ENCODE results near the gene TNIK. TPM values are rescaled to one million over a fixed set of nuclear protein-coding genes. Genes with fewer than 3 reads are reported as not detected.

Gene TNIK
- total RNA-seq, 1 experiment from 2014 or later = 22.4 TPM

DNA sequence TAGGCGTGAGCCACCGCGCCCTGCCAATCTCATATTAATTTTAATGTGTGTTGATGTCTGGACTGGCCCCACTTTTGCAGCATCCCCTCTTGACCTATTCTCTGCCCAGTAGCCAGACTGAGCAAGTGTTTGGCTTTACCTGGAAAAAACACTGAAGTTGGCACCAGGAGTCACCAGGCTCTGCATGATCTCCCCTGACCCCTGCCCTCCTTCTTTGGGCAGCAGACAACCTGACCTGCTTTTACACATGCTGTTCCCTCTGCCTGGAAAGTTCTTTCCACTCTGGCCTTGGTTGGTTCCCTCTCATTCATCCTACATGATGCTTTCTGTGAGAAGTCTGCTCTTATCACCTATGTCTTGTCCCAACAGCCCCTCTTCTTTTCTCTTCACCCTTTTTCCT, 365.8 kb downstream of the TNIK start:
- H3K27me3 ChIP-seq (replicated peaks; ENCODE audit: control insufficient read depth, insufficient read depth, low read length) = no peaks in the 10 kb centered on the region
- intact Hi-C loops (cut with micrococcal nuclease; ENCODE audit: unreplicated experiment) = no loop called here
- Mint-ChIP-seq H3K4me1 (ENCODE audit: low read depth, unreplicated experiment) (peaks cover 10% of the 10 kb centered on the region), H3K36me3 (ENCODE audit: insufficient read depth, unreplicated experiment) (no peaks in the 10 kb centered on the region), H3K9me3 (ENCODE audit: unreplicated experiment) (no peaks in the 10 kb centered on the region), H3K27ac (ENCODE audit: unreplicated experiment) (no peak overlapping the region), H3K4me3 (ENCODE audit: unreplicated experiment) (no peak overlapping the region), H3K27me3 (ENCODE audit: insufficient read depth, unreplicated experiment) (no peaks in the 10 kb centered on the region)
- DNase-seq = no peak
- BruUV-seq (replicated peaks) = no TSS peak
- H3K9me3 ChIP-seq = no peaks in the 10 kb centered on the region
- POLR2A ChIA-PET = no interaction called here
- H3K4me1 ChIP-seq = peaks cover 10% of the 10 kb centered on the region
- no peaks in the 10 kb centered on the region; the same call in 1 of the 2 replicates for H3K36me3 ChIP-seq (ENCODE audit: control insufficient read depth, insufficient read depth, low read length)
- no peak for TF ChIP-seq CTCF (IDR thresholded peaks at IDR 0.05; ENCODE audit: insufficient read depth in 1 of 2, low read depth in 1 of 2, low read length in 1 of 2, severe bottlenecking in 1 of 2, unreplicated experiment in 1 of 2)
- CTCF ChIA-PET = no interaction called here
- H3K4me3 ChIP-seq (ENCODE audit: low read depth, low read length) = no peak overlapping the region

- no peak for TF ChIP-seq CTCF (IDR thresholded peaks at IDR 0.05; ENCODE audit: insufficient read depth in 1 of 2, low read depth in 1 of 2, low read length in 1 of 2, severe bottlenecking in 1 of 2, unreplicated experiment in 1 of 2)
- intact Hi-C loops (cut with micrococcal nuclease; ENCODE audit: unreplicated experiment) = no loop called here
- H3K9me3 ChIP-seq = no peaks in the 10 kb centered on the region
- peaks cover 17% of the 10 kb centered on the region for H3K4me1 Mint-ChIP-seq (ENCODE audit: low read depth, unreplicated experiment)
- H3K9me3 Mint-ChIP-seq (ENCODE audit: unreplicated experiment) = no peaks in the 10 kb centered on the region
- H3K36me3 ChIP-seq (ENCODE audit: control insufficient read depth, insufficient read depth, low read length) = no peaks in the 10 kb centered on the region; the same call in 1 of the 2 replicates
- no peaks in the 10 kb centered on the region for H3K27me3 Mint-ChIP-seq (ENCODE audit: insufficient read depth, unreplicated experiment)
- DNase-seq = no peak
- H3K4me3 Mint-ChIP-seq (ENCODE audit: unreplicated experiment) = no peak overlapping the region
- CTCF ChIA-PET = no interaction called here
- no peaks in the 10 kb centered on the region for H3K36me3 Mint-ChIP-seq (ENCODE audit: insufficient read depth, unreplicated experiment)
- H3K4me3 ChIP-seq (ENCODE audit: low read depth, low read length) = no peak overlapping the region
- H3K4me1 ChIP-seq = peaks cover 19% of the 10 kb centered on the region
- no TSS peak for BruUV-seq (replicated peaks)
- H3K27ac Mint-ChIP-seq (ENCODE audit: unreplicated experiment) = no peak overlapping the region
- H3K27me3 ChIP-seq (replicated peaks; ENCODE audit: control insufficient read depth, insufficient read depth, low read length) = no peaks in the 10 kb centered on the region
- POLR2A ChIA-PET = no interaction called here
Measured at GRCh38 chr3:171093462-171093861, 366.7 kb downstream of the TNIK start.

GRCh38 chr3:171092467-171092911, 367.7 kb downstream of the TNIK start:
- Histone ChIP-seq H3K9me3 (no peaks in the 10 kb centered on the region), H3K4me3 (ENCODE audit: low read depth, low read length) (no peak overlapping the region), H3K36me3 (ENCODE audit: control insufficient read depth, insufficient read depth, low read length) (no peaks in the 10 kb centered on the region; the same call in 1 of the 2 replicates), H3K27me3 (replicated peaks; ENCODE audit: control insufficient read depth, insufficient read depth, low read length) (no peaks in the 10 kb centered on the region), H3K4me1 (peaks cover 22% of the 10 kb centered on the region)
- no peak for TF ChIP-seq CTCF (IDR thresholded peaks at IDR 0.05; ENCODE audit: insufficient read depth in 1 of 2, low read depth in 1 of 2, low read length in 1 of 2, severe bottlenecking in 1 of 2, unreplicated experiment in 1 of 2)
- Mint-ChIP-seq H3K36me3 (ENCODE audit: insufficient read depth, unreplicated experiment) (no peaks in the 10 kb centered on the region), H3K9me3 (ENCODE audit: unreplicated experiment) (no peaks in the 10 kb centered on the region), H3K4me1 (ENCODE audit: low read depth, unreplicated experiment) (peaks cover 17% of the 10 kb centered on the region), H3K27ac (ENCODE audit: unreplicated experiment) (no peak overlapping the region), H3K4me3 (ENCODE audit: unreplicated experiment) (no peak overlapping the region), H3K27me3 (ENCODE audit: insufficient read depth, unreplicated experiment) (no peaks in the 10 kb centered on the region)
- intact Hi-C loops (cut with micrococcal nuclease; ENCODE audit: unreplicated experiment) = no loop called here
- ChIA-PET POLR2A (no interaction called here), CTCF (no interaction called here)
- DNase-seq = no peak
- no TSS peak for BruUV-seq (replicated peaks)

Data from Caco-2 (cell line).